Lower leg skin (tissue), 4 donors: ENCODE results near the gene GPBAR1. TPM values are rescaled to one million over a fixed set of nuclear protein-coding genes. Genes with fewer than 3 reads are reported as not detected.

Experiments
- DNase-seq, 2 donors: peaks; one replicate each; pipeline ENCODE4 v3.0.0-alpha.2; 2019; ENCODE audit warnings: low spot score in 2 of 2
- H3K4me3 ChIP-seq: fragments of 200-600 bp; sonication (generic); 2 replicates; pipeline ENCODE4 v1.5.1; 2017; ENCODE audit warnings: mild to moderate bottlenecking, low read depth; ENCODE audit not compliant: poor library complexity, severe bottlenecking
- POLR2A ChIP-seq, 2 donors: fragments of 450-650 bp; IDR thresholded peaks; one replicate each; pipeline ENCODE4 v1.6.1; 2016 to 2017; ENCODE audit warnings: antibody characterized with exemption in 2 of 2, mild to moderate bottlenecking in 1 of 2, moderate library complexity in 1 of 2
- WGBS, 2 donors: methylation state at CpG; one replicate each; pipeline ENCODE4 v1.1.5; 2018; 5-methylcytosine and 5-hydroxymethylcytosine counted together
- intact Hi-C: fragments of 100-400 bp; cut with DNase I; formaldehyde crosslinking; loops from one replicate; pipeline ENCODE4 v1.15.0; 2023; ENCODE audit warnings: low total_unique reads
- total RNA-seq, 4 donors: library from RNA; depleted of rRNA; stranded (reverse); fragments of >200 nt; gene quantifications; one replicate each; pipeline ENCODE4 v1.1.0, GENCODE V29; 2016
- TF ChIP-seq, protein P1 (sequence below), 3 donors: fragments of 450-650 bp; IDR thresholded peaks; one replicate each; pipeline ENCODE4 v1.5.1; 2016; ENCODE audit warnings: antibody characterized with exemption in 3 of 3, mild to moderate bottlenecking in 3 of 3, moderate library complexity in 2 of 3

The GPBAR1 gene
- total RNA-seq, 4 donors from 2014 or later = 0.34 to 1.7 (median 1.4) TPM

DNA sequence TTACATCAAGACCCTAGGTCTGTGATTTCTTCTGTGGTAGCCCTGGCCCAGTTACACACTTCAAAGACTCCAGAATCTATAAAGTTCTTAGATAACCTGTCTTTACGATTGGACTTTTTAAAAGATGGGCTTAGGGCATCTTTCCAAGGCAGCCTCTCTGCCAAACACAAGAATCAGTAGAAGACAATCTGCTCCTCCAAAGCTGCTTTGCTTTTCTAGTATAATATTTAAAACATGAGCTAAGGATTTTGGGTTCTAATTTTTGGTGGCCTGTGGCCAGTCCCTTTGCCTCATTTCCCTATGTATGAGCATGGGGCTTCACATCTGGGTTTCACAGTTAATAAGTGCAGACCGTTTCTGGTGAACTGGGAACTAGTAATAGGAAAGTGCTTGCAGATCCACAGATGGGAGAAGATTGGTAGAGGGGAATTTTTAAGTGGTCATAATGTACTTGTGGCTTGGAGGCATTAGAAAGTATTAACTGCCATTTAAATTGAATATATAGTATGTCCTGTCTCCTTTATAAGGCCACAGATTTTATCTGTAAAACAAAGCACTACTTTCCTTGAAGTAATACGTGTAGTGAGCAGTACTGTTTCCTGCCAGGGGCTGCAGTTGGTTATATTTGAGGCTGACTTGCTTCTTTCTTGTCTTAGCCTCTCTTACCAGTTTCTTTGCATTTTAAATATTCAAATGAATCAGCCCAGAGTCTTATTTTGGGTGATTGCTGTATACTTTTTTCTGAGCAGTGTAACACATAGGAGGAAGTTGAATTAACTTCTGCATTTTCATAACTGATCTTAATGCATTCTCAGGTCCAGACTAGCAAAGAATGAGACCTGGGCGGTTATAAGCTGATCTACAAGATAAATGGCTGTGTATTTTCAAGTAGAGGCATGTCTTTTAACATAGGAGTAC, 42.3 kb upstream of the GPBAR1 start:
- intact Hi-C loops = no loop called here
- TF ChIP-seq, protein P1, sequence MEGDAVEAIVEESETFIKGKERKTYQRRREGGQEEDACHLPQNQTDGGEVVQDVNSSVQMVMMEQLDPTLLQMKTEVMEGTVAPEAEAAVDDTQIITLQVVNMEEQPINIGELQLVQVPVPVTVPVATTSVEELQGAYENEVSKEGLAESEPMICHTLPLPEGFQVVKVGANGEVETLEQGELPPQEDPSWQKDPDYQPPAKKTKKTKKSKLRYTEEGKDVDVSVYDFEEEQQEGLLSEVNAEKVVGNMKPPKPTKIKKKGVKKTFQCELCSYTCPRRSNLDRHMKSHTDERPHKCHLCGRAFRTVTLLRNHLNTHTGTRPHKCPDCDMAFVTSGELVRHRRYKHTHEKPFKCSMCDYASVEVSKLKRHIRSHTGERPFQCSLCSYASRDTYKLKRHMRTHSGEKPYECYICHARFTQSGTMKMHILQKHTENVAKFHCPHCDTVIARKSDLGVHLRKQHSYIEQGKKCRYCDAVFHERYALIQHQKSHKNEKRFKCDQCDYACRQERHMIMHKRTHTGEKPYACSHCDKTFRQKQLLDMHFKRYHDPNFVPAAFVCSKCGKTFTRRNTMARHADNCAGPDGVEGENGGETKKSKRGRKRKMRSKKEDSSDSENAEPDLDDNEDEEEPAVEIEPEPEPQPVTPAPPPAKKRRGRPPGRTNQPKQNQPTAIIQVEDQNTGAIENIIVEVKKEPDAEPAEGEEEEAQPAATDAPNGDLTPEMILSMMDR (IDR thresholded peaks at IDR 0.05) = no peak
- no peak for TF ChIP-seq POLR2A (IDR thresholded peaks at IDR 0.05)
- DNase-seq = peak in 1 of 2 donors; percentile 53
- WGBS, 2 donors = 8% methylated on average over 4 of the region's 4 CpGs
- H3K4me3 ChIP-seq = peak overlapping the region; percentile 99

GRCh38 chr2:218219934-218220333, 40.9 kb upstream of the GPBAR1 start:
- TF ChIP-seq POLR2A (IDR thresholded peaks at IDR 0.05) = no peak
- TF ChIP-seq, protein P1 (IDR thresholded peaks at IDR 0.05) = no peak
- 17 to 24% methylated on average over 2 of the region's 2 CpGs for WGBS, 2 donors
- no peak for DNase-seq
- intact Hi-C loops = no loop called here
- no peak overlapping the region for H3K4me3 ChIP-seq

- TF ChIP-seq, protein P1 (IDR thresholded peaks at IDR 0.05) = no peak
- TF ChIP-seq POLR2A (IDR thresholded peaks at IDR 0.05) = no peak
- 37 to 52% methylated on average over 5 of the region's 5 CpGs for WGBS, 2 donors
- H3K4me3 ChIP-seq = no peak overlapping the region
- DNase-seq = no peak
- intact Hi-C loops = no loop called here
Measured at GRCh38 chr2:218221000-218221399, 39.8 kb upstream of the GPBAR1 start.

GRCh38 chr2:218223046-218223445, 37.8 kb upstream of the GPBAR1 start:
- intact Hi-C loops = no loop called here
- WGBS, 2 donors = 58 to 64% methylated on average over 5 of the region's 5 CpGs
- TF ChIP-seq, protein P1 (IDR thresholded peaks at IDR 0.05) = no peak
- no peak for TF ChIP-seq POLR2A (IDR thresholded peaks at IDR 0.05)
- H3K4me3 ChIP-seq = no peak overlapping the region
- no peak for DNase-seq

GRCh38 chr2:218224186-218224585, 36.6 kb upstream of the GPBAR1 start:
- 57 to 66% methylated on average over 1 of the region's 1 CpG for WGBS, 2 donors
- DNase-seq = no peak
- no peak overlapping the region for H3K4me3 ChIP-seq
- TF ChIP-seq POLR2A (IDR thresholded peaks at IDR 0.05) = no peak
- intact Hi-C loops = no loop called here

GRCh38 chr2:218226903-218227302, 33.9 kb upstream of the GPBAR1 start:
- WGBS, 2 donors = 73 to 81% methylated on average over 3 of the region's 3 CpGs

More at GRCh38 chr2:218226903-218227302, 33.9 kb upstream of the GPBAR1 start:
- intact Hi-C loops = no loop called here
- TF ChIP-seq, protein P1 (IDR thresholded peaks at IDR 0.05) = no peak
- TF ChIP-seq POLR2A (IDR thresholded peaks at IDR 0.05) = no peak
- H3K4me3 ChIP-seq = no peak overlapping the region
- DNase-seq = no peak
